ENCODE data around the gene HMSD. TPM values are rescaled to one million over a fixed set of nuclear protein-coding genes. Genes with fewer than 3 reads are reported as not detected.

HMSD gene
- total and polyA plus RNA-seq, 2 experiments from 2014 or later: 2.6 to 25.1 TPM

DNA sequence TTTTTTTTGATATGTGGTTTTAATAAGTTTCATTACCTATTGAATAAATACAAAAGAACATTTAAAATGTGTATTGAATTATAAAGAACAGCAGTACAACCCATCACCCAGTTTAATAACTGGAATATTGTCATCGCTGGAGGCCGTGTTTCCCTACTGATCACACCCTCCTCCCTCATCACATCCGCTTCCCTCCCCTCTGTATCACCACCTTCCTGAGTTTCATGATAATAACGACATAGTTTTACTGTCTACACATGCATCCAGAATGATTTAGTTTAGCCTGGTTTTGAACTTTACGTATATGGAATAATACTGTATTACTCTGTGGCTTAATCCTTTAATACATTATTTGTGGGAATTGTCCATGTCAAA is 22.9 kb downstream of the HMSD start:
- Histone ChIP-seq H3K79me2 (replicated peaks; ENCODE audit: insufficient read depth) (no peaks in the 10 kb centered on the region; the same call in 1 of the 2 replicates), H2AFZ (no peak overlapping the region), H3K4me3 (no peak overlapping the region), H3K9me2 (ENCODE audit: insufficient read depth) (no peaks in the 10 kb centered on the region), H3K36me3 (ENCODE audit: insufficient read depth) (no peaks in the 10 kb centered on the region), H3K4me1 (ENCODE audit: insufficient read depth) (peaks cover 13% of the 10 kb centered on the region), H3K27ac (ENCODE audit: low read depth) (no peak overlapping the region), H4K20me1 (replicated peaks; ENCODE audit: insufficient read depth) (no peaks in the 10 kb centered on the region), H3K27me3 (ENCODE audit: insufficient read depth) (peaks cover 73% of the 10 kb centered on the region), H3F3A (replicated peaks; ENCODE audit: low read depth) (0 out of 2 replicates have a peak, but pooled peaks cover 2% of the 10 kb centered on the region), H3K4me2 (no peak overlapping the region)
- Mint-ChIP-seq H3K9me3 (no peaks in the 10 kb centered on the region; the same call in 2 of the 3 replicates), H3K4me3 (peak overlapping the region; percentile 85; the same call in 1 of the 3 replicates), H3K27ac (no peak overlapping the region), H3K36me3 (ENCODE audit: low read depth) (no peaks in the 10 kb centered on the region; the same call in 2 of the 3 replicates), H3K4me1 (peaks cover 25% of the 10 kb centered on the region), H3K27me3 (ENCODE audit: insufficient read depth, low read depth, poor library complexity) (peaks cover 38% of the 10 kb centered on the region)
- TF ChIP-seq, protein P1, sequence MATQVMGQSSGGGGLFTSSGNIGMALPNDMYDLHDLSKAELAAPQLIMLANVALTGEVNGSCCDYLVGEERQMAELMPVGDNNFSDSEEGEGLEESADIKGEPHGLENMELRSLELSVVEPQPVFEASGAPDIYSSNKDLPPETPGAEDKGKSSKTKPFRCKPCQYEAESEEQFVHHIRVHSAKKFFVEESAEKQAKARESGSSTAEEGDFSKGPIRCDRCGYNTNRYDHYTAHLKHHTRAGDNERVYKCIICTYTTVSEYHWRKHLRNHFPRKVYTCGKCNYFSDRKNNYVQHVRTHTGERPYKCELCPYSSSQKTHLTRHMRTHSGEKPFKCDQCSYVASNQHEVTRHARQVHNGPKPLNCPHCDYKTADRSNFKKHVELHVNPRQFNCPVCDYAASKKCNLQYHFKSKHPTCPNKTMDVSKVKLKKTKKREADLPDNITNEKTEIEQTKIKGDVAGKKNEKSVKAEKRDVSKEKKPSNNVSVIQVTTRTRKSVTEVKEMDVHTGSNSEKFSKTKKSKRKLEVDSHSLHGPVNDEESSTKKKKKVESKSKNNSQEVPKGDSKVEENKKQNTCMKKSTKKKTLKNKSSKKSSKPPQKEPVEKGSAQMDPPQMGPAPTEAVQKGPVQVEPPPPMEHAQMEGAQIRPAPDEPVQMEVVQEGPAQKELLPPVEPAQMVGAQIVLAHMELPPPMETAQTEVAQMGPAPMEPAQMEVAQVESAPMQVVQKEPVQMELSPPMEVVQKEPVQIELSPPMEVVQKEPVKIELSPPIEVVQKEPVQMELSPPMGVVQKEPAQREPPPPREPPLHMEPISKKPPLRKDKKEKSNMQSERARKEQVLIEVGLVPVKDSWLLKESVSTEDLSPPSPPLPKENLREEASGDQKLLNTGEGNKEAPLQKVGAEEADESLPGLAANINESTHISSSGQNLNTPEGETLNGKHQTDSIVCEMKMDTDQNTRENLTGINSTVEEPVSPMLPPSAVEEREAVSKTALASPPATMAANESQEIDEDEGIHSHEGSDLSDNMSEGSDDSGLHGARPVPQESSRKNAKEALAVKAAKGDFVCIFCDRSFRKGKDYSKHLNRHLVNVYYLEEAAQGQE (IDR thresholded peaks at IDR 0.05; ENCODE audit: unreplicated experiment): no peak
- TF ChIP-seq CREB1 (CRISPR knock-in tag; IDR thresholded peaks at IDR 0.05; ENCODE audit: low read depth): no peak
- no peak for TF ChIP-seq EZH2phosphoT487 (IDR thresholded peaks at IDR 0.05; ENCODE audit: unreplicated experiment)
- no peak for TF ChIP-seq EZH2 (IDR thresholded peaks at IDR 0.05; ENCODE audit: low read depth, unreplicated experiment)
- ATAC-seq: no peak
- DNase-seq (ENCODE audit: low spot score): no peak

DNA sequence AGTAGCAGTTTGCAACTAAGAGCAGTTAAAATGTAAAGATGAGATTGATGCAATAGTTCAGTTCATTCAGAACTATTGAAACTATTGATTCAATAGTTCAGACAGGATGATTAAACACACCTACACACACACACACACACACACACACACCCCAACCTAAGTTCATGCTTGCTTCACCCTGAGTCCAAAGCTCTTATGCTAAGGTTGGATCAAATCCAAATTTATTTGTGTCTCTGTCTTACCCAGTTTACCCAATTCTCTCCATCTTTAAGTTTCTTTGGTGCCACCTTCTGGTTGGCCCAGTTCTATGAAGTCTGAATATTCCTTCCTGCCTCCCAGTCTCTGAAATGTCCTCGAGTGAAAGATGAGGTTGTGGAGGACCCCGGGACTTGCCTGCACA is 25.9 kb downstream of the HMSD start:
- H2AFZ ChIP-seq: no peak overlapping the region
- H3K79me2 ChIP-seq (replicated peaks; ENCODE audit: insufficient read depth): no peaks in the 10 kb centered on the region; the same call in 1 of the 2 replicates

More for the DNA sequence above, 25.9 kb downstream of the HMSD start:
- Mint-ChIP-seq H3K27me3 (ENCODE audit: insufficient read depth, low read depth, poor library complexity) (peaks cover 57% of the 10 kb centered on the region), H3K36me3 (ENCODE audit: low read depth) (no peaks in the 10 kb centered on the region), H3K4me3 (no peak overlapping the region), H3K27ac (no peak overlapping the region), H3K9me3 (no peaks in the 10 kb centered on the region), H3K4me1 (peaks cover 14% of the 10 kb centered on the region)
- Histone ChIP-seq H4K20me1 (replicated peaks; ENCODE audit: insufficient read depth) (no peaks in the 10 kb centered on the region), H3K4me1 (ENCODE audit: insufficient read depth) (peaks cover 5% of the 10 kb centered on the region; the same call in 1 of the 2 replicates), H3K27ac (ENCODE audit: low read depth) (no peak overlapping the region), H3K27me3 (ENCODE audit: insufficient read depth) (peaks cover 85% of the 10 kb centered on the region), H3K4me2 (no peak overlapping the region), H3K9me2 (ENCODE audit: insufficient read depth) (no peaks in the 10 kb centered on the region), H3K4me3 (no peak overlapping the region), H3K36me3 (ENCODE audit: insufficient read depth) (no peaks in the 10 kb centered on the region), H3F3A (replicated peaks; ENCODE audit: low read depth) (no peaks in the 10 kb centered on the region)
- ATAC-seq: no peak
- no peak for TF ChIP-seq EZH2 (IDR thresholded peaks at IDR 0.05; ENCODE audit: low read depth, unreplicated experiment)
- no peak for TF ChIP-seq ZNF331 (CRISPR knock-in tag; IDR thresholded peaks at IDR 0.05; ENCODE audit: low read depth)
- no peak for TF ChIP-seq EZH2phosphoT487 (IDR thresholded peaks at IDR 0.05; ENCODE audit: unreplicated experiment)
- TF ChIP-seq STAT1 (IDR thresholded peaks at IDR 0.05; ENCODE audit: unreplicated experiment): no peak
- TF ChIP-seq ZNF114 (CRISPR knock-in tag; IDR thresholded peaks at IDR 0.05): no peak
- no peak for TF ChIP-seq JUNB (IDR thresholded peaks at IDR 0.05; ENCODE audit: unreplicated experiment)
- TF ChIP-seq CTCF (conservative IDR thresholded peaks at IDR 0.05; ENCODE audit: low read depth in 2 of 2): peak; percentile 37 to 52
- TF ChIP-seq CREB1 (CRISPR knock-in tag; IDR thresholded peaks at IDR 0.05; ENCODE audit: low read depth): no peak
- peak; percentile 41 for DNase-seq (ENCODE audit: low spot score)
